HEK293T (cell line): ENCODE results near the gene CHMP2A.

Experiments used
- BHLHE40 ChIP-seq: fragments of 450-650 bp; IDR thresholded peaks from 2 replicates; pipeline ENCODE4 v1.6.1; 2016; ENCODE audit warnings: mild to moderate bottlenecking, moderate library complexity, borderline replicate concordance
- CTBP1 ChIP-seq: fragments of 450-650 bp; IDR thresholded peaks from 2 replicates; pipeline ENCODE4 v1.6.1; 2016; ENCODE audit warnings: borderline replicate concordance
- FOXK2 ChIP-seq: fragments of 450-650 bp; IDR thresholded peaks from 2 replicates; pipeline ENCODE4 v1.6.1; 2016; ENCODE audit warnings: mild to moderate bottlenecking
- FOXM1 ChIP-seq: fragments of 450-650 bp; IDR thresholded peaks from 2 replicates; pipeline ENCODE4 v1.6.1; 2017; ENCODE audit warnings: mild to moderate bottlenecking, borderline replicate concordance
- L3MBTL2 ChIP-seq: fragments of 450-650 bp; conservative IDR thresholded peaks from 2 replicates; pipeline ENCODE4 v1.6.1; 2016; ENCODE audit warnings: mild to moderate bottlenecking
- LEF1 ChIP-seq: fragments of 450-650 bp; IDR thresholded peaks from 2 replicates; pipeline ENCODE4 v1.6.1; 2017; ENCODE audit warnings: mild to moderate bottlenecking, borderline replicate concordance
- PKNOX1 ChIP-seq: fragments of 450-650 bp; IDR thresholded peaks from 2 replicates; pipeline ENCODE4 v1.6.1; 2016
- SP1 ChIP-seq: fragments of 450-650 bp; IDR thresholded peaks from 2 replicates; pipeline ENCODE4 v1.6.1; 2017
- SUZ12 ChIP-seq: fragments of 450-650 bp; IDR thresholded peaks from 2 replicates; pipeline ENCODE4 v1.6.1; 2016; ENCODE audit warnings: mild to moderate bottlenecking
- TARDBP ChIP-seq: fragments of 450-650 bp; IDR thresholded peaks from 2 replicates; pipeline ENCODE4 v1.6.1; 2016
- ZNF384 ChIP-seq: fragments of 450-650 bp; IDR thresholded peaks from 2 replicates; pipeline ENCODE4 v1.6.1; 2016

GRCh38 chr19:58550362-58551122 lies 4.4 kb downstream of the CHMP2A start:
- no peak for TF ChIP-seq SP1
- no peak for TF ChIP-seq PKNOX1
- no peak for TF ChIP-seq TARDBP
- TF ChIP-seq FOXM1, result no peak
- no peak for TF ChIP-seq BHLHE40
- no peak for TF ChIP-seq CTBP1
- TF ChIP-seq SUZ12, result no peak
- no peak for TF ChIP-seq L3MBTL2
- TF ChIP-seq LEF1, result no peak
- no peak for TF ChIP-seq FOXK2
- TF ChIP-seq ZNF384, result no peak
